Stimulated activated naive CD4-positive, alpha-beta T cell treated with Interleukin-2 at 50 U/mL for 16 hours (primary cell): Measurements from ENCODE around the gene GPBP1.
"Not testable (repeated sequence)": the region's sequence is repeated elsewhere in the genome, so short reads cannot be mapped to it uniquely, and the experiment has no call there.

Source experiments
- DNase-seq: peaks from one replicate; lab custom pipeline; 2025; lab: John Stamatoyannopoulos, UW

The GPBP1 gene

GRCh38 chr5:57280853-57281252, 107.0 kb downstream of the GPBP1 start:
- DNase-seq, result no peak

GRCh38 chr5:57285084-57285483, 111.2 kb downstream of the GPBP1 start:
- DNase-seq, result not testable (repeated sequence)

GRCh38 chr5:57291894-57292293, 118.0 kb downstream of the GPBP1 start:
- DNase-seq, result no peak

- no peak for DNase-seq
Measured at GRCh38 chr5:57292336-57292735, 118.5 kb downstream of the GPBP1 start.

GRCh38 chr5:57298295-57298984, 124.6 kb downstream of the GPBP1 start:
- DNase-seq, result peak; percentile 77

- peak; percentile 47 for DNase-seq
Measured at GRCh38 chr5:57298985-57299491, 125.2 kb downstream of the GPBP1 start.

- no peak for DNase-seq
Measured at GRCh38 chr5:57299986-57300385, 126.1 kb downstream of the GPBP1 start.

- peak; percentile 27 for DNase-seq
Measured at GRCh38 chr5:57302164-57302563, 128.3 kb downstream of the GPBP1 start.

GRCh38 chr5:57302643-57303042, 128.8 kb downstream of the GPBP1 start:
- DNase-seq, result no peak

GRCh38 chr5:57303985-57304384, 130.1 kb downstream of the GPBP1 start:
- DNase-seq, result no peak

- DNase-seq, result no peak
Measured at GRCh38 chr5:57304931-57305330, 131.1 kb downstream of the GPBP1 start.

- DNase-seq, result no peak
Measured at GRCh38 chr5:57306359-57306758, 132.5 kb downstream of the GPBP1 start.

GRCh38 chr5:57307516-57307915, 133.7 kb downstream of the GPBP1 start:
- DNase-seq, result no peak

- DNase-seq, result not testable (repeated sequence)
Measured at GRCh38 chr5:57309022-57309421, 135.2 kb downstream of the GPBP1 start.

GRCh38 chr5:57311251-57311650, 137.4 kb downstream of the GPBP1 start:
- DNase-seq, result no peak

- DNase-seq, result no peak
Measured at GRCh38 chr5:57311921-57312735, 138.3 kb downstream of the GPBP1 start.

GRCh38 chr5:57313716-57314115, 139.9 kb downstream of the GPBP1 start:
- no peak for DNase-seq
